ENCODE results near the gene DHX36.

DNA sequence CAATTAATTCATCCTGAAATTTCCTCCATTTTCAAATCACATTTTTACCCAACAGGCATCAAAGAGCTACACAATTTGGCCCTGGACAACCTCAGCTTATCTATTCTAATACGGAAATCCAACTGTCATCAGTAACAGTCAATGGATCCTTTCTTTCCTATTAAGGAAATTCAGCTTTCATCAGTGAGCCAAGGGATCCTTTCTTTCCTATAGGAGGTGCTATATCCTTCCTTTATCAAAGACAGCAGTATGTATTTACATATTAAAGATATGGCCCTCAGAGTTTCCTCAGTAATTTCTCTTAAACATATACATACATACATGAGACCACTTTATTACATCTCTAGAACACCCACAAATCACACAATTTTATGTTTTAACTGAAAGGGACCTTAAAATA, 10.1 kb downstream of the DHX36 start:
- TF ChIP-seq, protein P1, sequence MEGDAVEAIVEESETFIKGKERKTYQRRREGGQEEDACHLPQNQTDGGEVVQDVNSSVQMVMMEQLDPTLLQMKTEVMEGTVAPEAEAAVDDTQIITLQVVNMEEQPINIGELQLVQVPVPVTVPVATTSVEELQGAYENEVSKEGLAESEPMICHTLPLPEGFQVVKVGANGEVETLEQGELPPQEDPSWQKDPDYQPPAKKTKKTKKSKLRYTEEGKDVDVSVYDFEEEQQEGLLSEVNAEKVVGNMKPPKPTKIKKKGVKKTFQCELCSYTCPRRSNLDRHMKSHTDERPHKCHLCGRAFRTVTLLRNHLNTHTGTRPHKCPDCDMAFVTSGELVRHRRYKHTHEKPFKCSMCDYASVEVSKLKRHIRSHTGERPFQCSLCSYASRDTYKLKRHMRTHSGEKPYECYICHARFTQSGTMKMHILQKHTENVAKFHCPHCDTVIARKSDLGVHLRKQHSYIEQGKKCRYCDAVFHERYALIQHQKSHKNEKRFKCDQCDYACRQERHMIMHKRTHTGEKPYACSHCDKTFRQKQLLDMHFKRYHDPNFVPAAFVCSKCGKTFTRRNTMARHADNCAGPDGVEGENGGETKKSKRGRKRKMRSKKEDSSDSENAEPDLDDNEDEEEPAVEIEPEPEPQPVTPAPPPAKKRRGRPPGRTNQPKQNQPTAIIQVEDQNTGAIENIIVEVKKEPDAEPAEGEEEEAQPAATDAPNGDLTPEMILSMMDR (IDR thresholded peaks at IDR 0.05; ENCODE audit: low read depth, low read length) = no peak
- TF ChIP-seq POLR2A (IDR thresholded peaks at IDR 0.05; ENCODE audit: extremely low read depth, insufficient read length) (no peak), MYC (IDR thresholded peaks at IDR 0.05; ENCODE audit: low read depth, low read length) (no peak)

Measured in NB4 (cell line).